GM23248 (cell line): ENCODE results near the gene BIK. TPM values are rescaled to one million over a fixed set of nuclear protein-coding genes. Genes with fewer than 3 reads are reported as not detected.

ENCODE experiments used
- DNase-seq: peaks from one replicate; pipeline ENCODE4 v3.0.0-alpha.2; 2015
- H2AFZ ChIP-seq: fragments of 200-600 bp; sonication (generic); 2 replicates; pipeline ENCODE4 v1.6.1; 2016; ENCODE audit warnings: antibody characterized with exemption
- H3F3A ChIP-seq: fragments of 200-600 bp; sonication (generic); 2 replicates; pipeline ENCODE4 v1.6.1; 2016; ENCODE audit warnings: mild to moderate bottlenecking, antibody characterized with exemption, mixed run types; ENCODE audit not compliant: insufficient read depth
- H3K27ac ChIP-seq: fragments of 200-600 bp; sonication (generic); 2 replicates; pipeline ENCODE4 v1.5.1; 2016; ENCODE audit warnings: mild to moderate bottlenecking
- H3K27me3 ChIP-seq: fragments of 200-600 bp; sonication (generic); replicated peaks from 2 replicates; pipeline ENCODE4 v1.6.1; 2016; ENCODE audit warnings: mild to moderate bottlenecking; ENCODE audit not compliant: insufficient read depth
- H3K36me3 ChIP-seq: fragments of 200-600 bp; sonication (generic); 2 replicates; pipeline ENCODE4 v1.6.1; 2016; ENCODE audit warnings: low read depth, mild to moderate bottlenecking
- H3K4me1 ChIP-seq: fragments of 200-600 bp; sonication (generic); 2 replicates; pipeline ENCODE4 v1.6.1; 2016; ENCODE audit warnings: mild to moderate bottlenecking; ENCODE audit not compliant: insufficient read depth
- H3K4me2 ChIP-seq: fragments of 200-600 bp; sonication (generic); one replicate; pipeline ENCODE4 v1.6.1; 2016; ENCODE audit warnings: mild to moderate bottlenecking; ENCODE audit not compliant: unreplicated experiment
- H3K4me3 ChIP-seq: fragments of 200-600 bp; sonication (generic); 2 replicates; pipeline ENCODE4 v1.5.1; 2016; ENCODE audit warnings: mild to moderate bottlenecking
- H3K79me2 ChIP-seq: fragments of 200-600 bp; sonication (generic); 2 replicates; pipeline ENCODE4 v1.6.1; 2016; ENCODE audit warnings: mild to moderate bottlenecking; ENCODE audit not compliant: insufficient read depth
- H3K9ac ChIP-seq: fragments of 200-600 bp; sonication (generic); 2 replicates; pipeline ENCODE4 v1.6.1; 2016; ENCODE audit warnings: mild to moderate bottlenecking
- H3K9me2 ChIP-seq: fragments of 200-600 bp; sonication (generic); 2 replicates; pipeline ENCODE4 v1.6.1; 2016; ENCODE audit warnings: mixed run types, mild to moderate bottlenecking, moderate library complexity; ENCODE audit not compliant: insufficient read depth
- H3K9me3 ChIP-seq: fragments of 200-600 bp; sonication (generic); one replicate; pipeline ENCODE4 v1.6.1; 2017; ENCODE audit warnings: low read depth
- H4K20me1 ChIP-seq: fragments of 200-600 bp; sonication (generic); 2 replicates; pipeline ENCODE4 v1.6.0; 2016; ENCODE audit not compliant: insufficient read depth
- EZH2 ChIP-seq: fragments of 200-600 bp; sonication (generic); IDR thresholded peaks from 2 replicates; pipeline ENCODE4 v1.6.1; 2018; ENCODE audit warnings: antibody characterized with exemption, mild to moderate bottlenecking; ENCODE audit not compliant: insufficient read depth, poor library complexity, severe bottlenecking
- EZH2phosphoT487 ChIP-seq: fragments of 200-600 bp; sonication (generic); IDR thresholded peaks from 2 replicates; pipeline ENCODE4 v1.6.1; 2018; ENCODE audit warnings: antibody characterized with exemption, moderate library complexity, mild to moderate bottlenecking, low read depth; ENCODE audit not compliant: insufficient read depth
- WGBS, 2 experiments: methylation state at CpG; one replicate each; pipeline ENCODE4 v1.1.6; 2015 to 2017; ENCODE audit warnings: low lambda C conversion rate in 2 of 2, low coverage in 1 of 2; ENCODE audit errors: missing lambda C conversion rate in 2 of 2; 5-methylcytosine and 5-hydroxymethylcytosine counted together
- in situ Hi-C: fragments of 300-500 bp; cut with MboI; formaldehyde crosslinking; loops from 2 replicates; pipeline ENCODE4 v1.15.0; 2020
- polyA plus RNA-seq: library from polyadenylated mRNA; unstranded; fragments of >200 nt; fragmentation: Nextera tagmentation; extraction: Ambion mirVana; gene quantifications from 2 replicates; pipeline ENCODE4 v1.2.1, GENCODE V29; 2016
- total RNA-seq: library from RNA; depleted of rRNA; stranded (reverse); fragments of >200 nt; shearing (Covaris generic); gene quantifications from 2 replicates; pipeline ENCODE4 v1.2.3, GENCODE V29; 2014

Gene BIK
- total and polyA plus RNA-seq, 2 experiments from 2014 or later, result not detected

- Histone ChIP-seq H3K9me2 (no peaks in the 10 kb centered on the region), H3K27ac (no peak overlapping the region), H3K4me3 (no peak overlapping the region), H3K36me3 (no peaks in the 10 kb centered on the region), H2AFZ (no peak overlapping the region), H3K9me3 (no peaks in the 10 kb centered on the region), H3K79me2 (no peaks in the 10 kb centered on the region), H3F3A (no peaks in the 10 kb centered on the region), H4K20me1 (no peaks in the 10 kb centered on the region), H3K4me1 (no peaks in the 10 kb centered on the region), H3K27me3 (no peaks in the 10 kb centered on the region), H3K4me2 (no peak overlapping the region), H3K9ac (no peak overlapping the region)
- 68 to 77% methylated on average over 7 of the region's 7 CpGs for WGBS, 2 experiments
- no peak for DNase-seq
- TF ChIP-seq EZH2 (no peak), EZH2phosphoT487 (no peak)
- in situ Hi-C loops, result no loop called here
Measured at GRCh38 chr22:43118953-43119458, 8.5 kb downstream of the BIK start.

DNA sequence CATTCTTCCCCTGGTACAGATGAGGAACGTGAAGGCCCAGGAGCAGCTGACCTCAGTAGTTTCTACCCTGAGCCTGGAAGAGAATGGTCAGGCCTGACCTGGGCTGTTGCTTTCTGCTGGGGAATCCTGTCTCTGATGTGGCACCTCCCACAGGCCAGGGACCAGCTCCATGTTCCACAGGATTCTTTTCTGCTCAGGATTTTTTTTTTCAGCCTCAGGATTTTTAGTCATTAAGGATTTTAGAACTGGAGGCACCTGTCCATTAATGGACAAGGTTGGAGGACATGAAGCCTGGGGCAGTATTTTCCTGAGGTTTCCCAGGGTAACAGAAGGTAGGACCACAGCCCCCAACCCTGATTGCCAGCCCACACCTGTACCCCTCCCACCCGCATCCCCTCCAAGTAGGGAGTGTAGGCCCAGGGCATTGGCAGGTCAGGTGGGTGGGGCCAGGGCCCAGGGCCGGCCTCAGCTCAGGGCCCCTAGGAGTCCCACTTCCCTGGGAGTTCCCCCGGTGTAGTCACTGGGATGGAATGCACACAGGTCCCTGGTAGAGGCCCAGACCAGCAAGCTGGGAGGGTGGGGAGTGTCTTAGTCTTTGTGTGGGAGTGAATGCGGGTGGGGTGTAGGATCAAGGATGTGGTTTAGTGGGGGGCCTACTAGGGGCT, 16.1 kb downstream of the BIK start:
- Histone ChIP-seq H3K9ac (no peak overlapping the region), H4K20me1 (no peaks in the 10 kb centered on the region), H3K9me3 (no peaks in the 10 kb centered on the region), H2AFZ (no peak overlapping the region), H3K9me2 (no peaks in the 10 kb centered on the region), H3F3A (no peaks in the 10 kb centered on the region), H3K79me2 (no peaks in the 10 kb centered on the region), H3K4me3 (no peak overlapping the region), H3K27ac (no peak overlapping the region), H3K36me3 (no peaks in the 10 kb centered on the region), H3K4me1 (peaks cover 13% of the 10 kb centered on the region), H3K27me3 (no peaks in the 10 kb centered on the region), H3K4me2 (peak overlapping the region; percentile 17)
- no peak for TF ChIP-seq EZH2
- no peak for TF ChIP-seq EZH2phosphoT487
- peak; percentile 83 for DNase-seq
- WGBS, 2 experiments, result 57 to 62% methylated on average over 5 of the region's 5 CpGs
- in situ Hi-C loops, result no loop called here

DNA sequence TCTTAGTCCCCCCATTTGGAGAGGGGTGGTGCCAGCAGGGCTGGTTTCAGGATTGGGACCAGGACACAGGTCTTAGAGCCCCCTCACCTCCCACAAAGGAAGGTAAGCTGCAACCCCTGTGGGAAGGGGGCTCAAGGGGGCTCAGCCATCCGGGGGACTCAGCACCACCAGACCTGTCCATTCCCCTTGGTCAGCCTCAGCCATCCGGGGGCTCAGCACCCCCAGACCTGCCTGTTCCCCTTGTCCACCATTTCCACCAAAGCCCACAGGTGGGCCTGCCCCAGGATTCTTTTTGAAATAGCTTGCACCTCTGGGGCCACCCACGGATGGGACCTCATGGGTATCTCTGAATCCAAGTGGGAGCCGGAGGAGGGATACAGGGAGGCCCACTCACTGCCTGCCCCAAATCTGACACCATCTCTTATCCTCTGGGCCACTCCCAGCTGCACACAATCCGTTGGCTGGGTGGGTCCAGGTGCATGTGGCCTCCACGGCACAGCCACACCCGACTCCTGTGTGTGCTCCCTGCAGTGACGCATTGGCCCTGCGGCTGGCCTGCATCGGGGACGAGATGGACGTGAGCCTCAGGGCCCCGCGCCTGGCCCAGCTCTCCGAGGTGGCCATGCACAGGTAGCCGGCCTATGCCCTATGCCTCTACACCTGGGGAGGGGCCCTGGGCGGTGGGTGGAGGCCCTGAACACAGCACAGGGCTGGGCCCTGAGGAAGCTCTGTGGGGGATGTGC, 16.8 kb downstream of the BIK start:
- no peak for DNase-seq
- H3K79me2 ChIP-seq, result no peaks in the 10 kb centered on the region
- in situ Hi-C loops, result no loop called here
- H2AFZ ChIP-seq, result no peak overlapping the region
- no peaks in the 10 kb centered on the region for H3K9me3 ChIP-seq
- no peak overlapping the region for H3K9ac ChIP-seq
- H3K27me3 ChIP-seq, result no peaks in the 10 kb centered on the region
- no peak overlapping the region for H3K27ac ChIP-seq
- H3K9me2 ChIP-seq, result no peaks in the 10 kb centered on the region
- no peaks in the 10 kb centered on the region for H3F3A ChIP-seq
- 88 to 89% methylated on average over 17 of the region's 17 CpGs for WGBS, 2 experiments
- no peaks in the 10 kb centered on the region for H4K20me1 ChIP-seq
- H3K36me3 ChIP-seq, result no peaks in the 10 kb centered on the region
- peaks cover 13% of the 10 kb centered on the region for H3K4me1 ChIP-seq
- peak overlapping the region; percentile 17 for H3K4me2 ChIP-seq
- no peak overlapping the region for H3K4me3 ChIP-seq
- TF ChIP-seq EZH2, result no peak
- no peak for TF ChIP-seq EZH2phosphoT487

GRCh38 chr22:43128116-43128515, 17.6 kb downstream of the BIK start:
- no peak for TF ChIP-seq EZH2phosphoT487
- TF ChIP-seq EZH2, result no peak
- WGBS, 2 experiments, result 67 to 72% methylated on average over 12 to 13 of the region's 13 CpGs
- Histone ChIP-seq H3K36me3 (no peaks in the 10 kb centered on the region), H3K9ac (no peak overlapping the region), H4K20me1 (no peaks in the 10 kb centered on the region), H3K4me3 (no peak overlapping the region), H3K27me3 (no peaks in the 10 kb centered on the region), H3K4me1 (peaks cover 13% of the 10 kb centered on the region), H3K79me2 (no peaks in the 10 kb centered on the region), H3F3A (no peaks in the 10 kb centered on the region), H3K9me2 (no peaks in the 10 kb centered on the region), H3K27ac (no peak overlapping the region), H3K4me2 (no peak overlapping the region), H3K9me3 (no peaks in the 10 kb centered on the region), H2AFZ (no peak overlapping the region)
- DNase-seq, result no peak
- in situ Hi-C loops, result no loop called here
